GM06990 (cell line): Measurements from ENCODE around the gene CCT6A.
"Not testable (repeated sequence)": the region's sequence is repeated elsewhere in the genome, so short reads cannot be mapped to it uniquely, and the experiment has no call there.

Source experiments
- DNase-seq: peaks from one replicate; pipeline ENCODE4 v3.0.0-alpha.2; 2011; ENCODE audit not compliant: insufficient read length; ENCODE audit errors: extremely low read depth
- H3K27me3 ChIP-seq: replicated peaks from 2 replicates; pipeline ENCODE4 v1.6.0; 2011; ENCODE audit warnings: low read length; ENCODE audit not compliant: control insufficient read depth, insufficient read depth
- H3K36me3 ChIP-seq: 2 replicates; pipeline ENCODE4 v1.5.1; 2011; ENCODE audit warnings: low read length; ENCODE audit not compliant: control insufficient read depth, insufficient read depth
- H3K4me3 ChIP-seq: replicated peaks from 2 replicates; pipeline ENCODE4 v1.5.1; 2011; ENCODE audit warnings: low read depth, mild to moderate bottlenecking, control low read depth, low read length
- CTCF ChIP-seq: IDR thresholded peaks from 2 replicates; pipeline ENCODE4 v1.5.1; 2011; ENCODE audit warnings: low read length, control low read depth, mild to moderate bottlenecking, inconsistent platforms; ENCODE audit not compliant: insufficient read depth, poor library complexity, severe bottlenecking

CCT6A gene

GRCh38 chr7:56051053-56051338 lies 569 bp upstream of the CCT6A start:
- H3K4me3 ChIP-seq = peak overlapping the region; percentile 98
- no peak for DNase-seq
- no peaks in the 10 kb centered on the region for H3K27me3 ChIP-seq
- no peak for TF ChIP-seq CTCF
- H3K36me3 ChIP-seq = peaks cover 3% of the 10 kb centered on the region

GRCh38 chr7:56053379-56053778 lies 1.8 kb downstream of the CCT6A start:
- no peak for TF ChIP-seq CTCF
- H3K36me3 ChIP-seq = peaks cover 4% of the 10 kb centered on the region
- no peaks in the 10 kb centered on the region for H3K27me3 ChIP-seq
- H3K4me3 ChIP-seq = peak overlapping the region; percentile 98; the same call in 1 of the 2 replicates
- DNase-seq = no peak

- no peak for DNase-seq
- TF ChIP-seq CTCF = no peak
- Histone ChIP-seq H3K4me3 (no peak overlapping the region), H3K36me3 (peaks cover 4% of the 10 kb centered on the region), H3K27me3 (no peaks in the 10 kb centered on the region)
Observed at GRCh38 chr7:56053993-56054392, 2.4 kb downstream of the CCT6A start.

GRCh38 chr7:56062382-56062781 lies 10.8 kb downstream of the CCT6A start:
- TF ChIP-seq CTCF = no peak
- H3K27me3 ChIP-seq = no peaks in the 10 kb centered on the region
- H3K4me3 ChIP-seq = no peak overlapping the region
- DNase-seq = no peak
- peaks cover 7% of the 10 kb centered on the region for H3K36me3 ChIP-seq

GRCh38 chr7:56063500-56063881 lies 11.9 kb downstream of the CCT6A start:
- peaks cover 6% of the 10 kb centered on the region for H3K36me3 ChIP-seq
- H3K4me3 ChIP-seq = no peak overlapping the region
- no peaks in the 10 kb centered on the region for H3K27me3 ChIP-seq
- TF ChIP-seq CTCF = no peak
- DNase-seq = no peak

GRCh38 chr7:56063882-56064625 lies 12.5 kb downstream of the CCT6A start, which contains the start of gene SUMF2:
TSS of gene SUMF2 (plus strand) at chr7:56064286. CDS start at chr7:56064312, 26 bp downstream.
- H3K36me3 ChIP-seq = peaks cover 6% of the 10 kb centered on the region
- peak; percentile 94 for DNase-seq
- no peak for TF ChIP-seq CTCF
- H3K27me3 ChIP-seq = no peaks in the 10 kb centered on the region
- H3K4me3 ChIP-seq = peak within 1 kb of the TSS; percentile 94

- H3K4me3 ChIP-seq, DNase-seq, H3K36me3 ChIP-seq, H3K27me3 ChIP-seq: not testable (repeated sequence)
Observed at GRCh38 chr7:56066376-56066775, 14.8 kb downstream of the CCT6A start.
